ENCODE measurements around the gene LDLRAP1. TPM values are rescaled to one million over a fixed set of nuclear protein-coding genes. Genes with fewer than 3 reads are reported as not detected.

The LDLRAP1 gene
- total RNA-seq, 1 donor from 2014 or later = 20.7 TPM

DNA sequence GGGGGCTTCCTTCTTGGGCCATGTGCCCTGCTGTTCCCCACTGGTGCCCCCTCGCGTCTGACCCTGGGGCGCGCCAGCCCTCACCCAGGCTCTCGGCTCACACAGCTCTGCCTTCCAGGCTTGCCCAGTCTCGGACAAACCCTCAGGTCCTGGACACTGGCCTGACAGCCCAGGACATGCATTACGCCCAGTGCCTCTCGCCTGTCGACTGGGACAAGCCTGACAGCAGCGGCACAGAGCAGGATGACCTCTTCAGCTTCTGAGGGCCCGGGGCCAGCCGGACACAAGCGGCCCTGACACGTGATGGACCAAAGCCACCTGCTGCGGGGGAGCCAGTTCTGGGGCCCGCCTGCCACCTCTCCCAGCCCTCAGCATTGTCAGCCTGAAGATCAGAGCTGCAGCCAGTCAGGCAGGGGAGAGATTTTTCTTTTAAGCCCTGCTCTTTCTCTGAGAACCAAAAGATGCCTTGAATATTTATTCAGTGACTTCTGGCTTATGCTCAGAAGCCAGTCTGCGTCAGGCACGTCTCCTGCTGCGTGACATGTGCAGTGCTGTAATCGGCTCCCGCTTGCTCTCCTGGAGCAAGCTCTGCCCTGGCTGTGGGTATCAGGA, 23.4 kb downstream of the LDLRAP1 start:
- DNase-seq (ENCODE audit: extremely low spot score, unreplicated experiment) = no peak
- Mint-ChIP-seq H3K9me3 (no peaks in the 10 kb centered on the region), H3K4me1 (ENCODE audit: unreplicated experiment) (peaks cover 40% of the 10 kb centered on the region), H3K36me3 (no peaks in the 10 kb centered on the region), H3K4me3 (peak overlapping the region; percentile 22), H3K27ac (peak overlapping the region; percentile 40), H3K27me3 (no peaks in the 10 kb centered on the region)
- TF ChIP-seq, protein P1, sequence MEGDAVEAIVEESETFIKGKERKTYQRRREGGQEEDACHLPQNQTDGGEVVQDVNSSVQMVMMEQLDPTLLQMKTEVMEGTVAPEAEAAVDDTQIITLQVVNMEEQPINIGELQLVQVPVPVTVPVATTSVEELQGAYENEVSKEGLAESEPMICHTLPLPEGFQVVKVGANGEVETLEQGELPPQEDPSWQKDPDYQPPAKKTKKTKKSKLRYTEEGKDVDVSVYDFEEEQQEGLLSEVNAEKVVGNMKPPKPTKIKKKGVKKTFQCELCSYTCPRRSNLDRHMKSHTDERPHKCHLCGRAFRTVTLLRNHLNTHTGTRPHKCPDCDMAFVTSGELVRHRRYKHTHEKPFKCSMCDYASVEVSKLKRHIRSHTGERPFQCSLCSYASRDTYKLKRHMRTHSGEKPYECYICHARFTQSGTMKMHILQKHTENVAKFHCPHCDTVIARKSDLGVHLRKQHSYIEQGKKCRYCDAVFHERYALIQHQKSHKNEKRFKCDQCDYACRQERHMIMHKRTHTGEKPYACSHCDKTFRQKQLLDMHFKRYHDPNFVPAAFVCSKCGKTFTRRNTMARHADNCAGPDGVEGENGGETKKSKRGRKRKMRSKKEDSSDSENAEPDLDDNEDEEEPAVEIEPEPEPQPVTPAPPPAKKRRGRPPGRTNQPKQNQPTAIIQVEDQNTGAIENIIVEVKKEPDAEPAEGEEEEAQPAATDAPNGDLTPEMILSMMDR (conservative IDR thresholded peaks at IDR 0.05) = peak; percentile 45

DNA sequence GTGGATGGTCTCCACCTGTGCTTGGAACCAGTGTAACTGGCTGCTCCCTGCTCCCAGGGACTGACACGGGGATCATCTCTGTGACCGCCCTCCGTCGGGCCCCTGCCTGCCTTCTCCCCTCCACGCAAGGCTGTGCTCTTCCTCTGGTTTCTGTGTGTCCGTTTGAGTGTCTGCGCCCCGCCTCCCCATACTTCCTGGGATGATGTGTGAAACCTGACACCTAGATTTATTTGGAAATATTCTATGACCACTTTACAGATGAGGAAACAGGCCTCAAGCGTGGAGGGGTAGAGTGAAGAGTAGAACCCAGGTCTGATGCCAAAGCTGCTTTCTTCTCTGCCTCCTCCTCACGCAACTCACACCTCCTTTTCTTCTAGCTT, 24.3 kb downstream of the LDLRAP1 start:
- no peaks in the 10 kb centered on the region for H3K36me3 Mint-ChIP-seq
- TF ChIP-seq, protein P1 (conservative IDR thresholded peaks at IDR 0.05) = no peak
- no peak for DNase-seq (ENCODE audit: extremely low spot score, unreplicated experiment)
- H3K4me3 Mint-ChIP-seq = peak overlapping the region; percentile 69
- peak overlapping the region; percentile 72 for H3K27ac Mint-ChIP-seq
- H3K27me3 Mint-ChIP-seq = peaks cover 2% of the 10 kb centered on the region
- no peaks in the 10 kb centered on the region for H3K9me3 Mint-ChIP-seq
- H3K4me1 Mint-ChIP-seq (ENCODE audit: unreplicated experiment) = peaks cover 39% of the 10 kb centered on the region

DNA sequence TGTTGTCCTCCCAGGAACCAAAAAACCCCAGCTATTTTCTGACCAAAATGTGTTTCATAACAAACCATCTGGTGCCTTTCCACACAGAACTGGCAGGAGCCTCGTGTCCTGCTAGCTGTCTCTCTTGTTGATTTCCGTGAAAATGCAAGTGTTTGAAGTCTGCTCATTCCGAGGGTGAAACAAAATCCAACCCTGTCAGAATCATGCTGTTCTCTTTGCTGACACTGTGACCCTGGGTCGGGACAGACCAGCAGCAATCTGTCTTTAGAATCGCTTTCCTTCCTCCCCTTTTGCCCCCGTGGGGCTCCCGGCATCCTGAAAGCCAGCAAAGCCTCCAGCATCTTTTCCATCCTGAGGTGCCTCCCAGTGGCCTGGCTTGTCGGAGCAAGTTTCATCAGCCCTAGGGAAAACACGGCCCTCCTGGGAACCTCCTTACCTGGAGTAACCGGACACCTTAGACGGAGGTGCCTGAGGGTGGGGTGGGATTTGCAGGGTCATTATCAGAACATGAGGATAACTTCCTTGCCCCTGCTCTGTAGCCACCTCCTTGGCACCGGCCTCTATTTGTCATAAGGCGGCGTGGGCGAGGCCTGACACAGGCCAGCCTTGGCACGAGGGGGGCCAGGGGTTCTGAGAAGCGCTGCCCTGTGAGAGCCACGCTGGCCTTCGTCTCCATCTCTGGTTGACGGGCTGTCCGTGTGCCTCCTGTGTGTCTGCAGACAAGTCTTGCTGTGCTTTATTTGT, 24.9 kb downstream of the LDLRAP1 start:
- Mint-ChIP-seq H3K36me3 (no peaks in the 10 kb centered on the region), H3K4me3 (peak overlapping the region; percentile 69), H3K27me3 (peaks cover 4% of the 10 kb centered on the region), H3K9me3 (no peaks in the 10 kb centered on the region), H3K4me1 (ENCODE audit: unreplicated experiment) (peaks cover 41% of the 10 kb centered on the region), H3K27ac (peak overlapping the region; percentile 72)
- no peak for DNase-seq (ENCODE audit: extremely low spot score, unreplicated experiment)
- TF ChIP-seq, protein P1 (conservative IDR thresholded peaks at IDR 0.05) = peak; percentile 31

DNA sequence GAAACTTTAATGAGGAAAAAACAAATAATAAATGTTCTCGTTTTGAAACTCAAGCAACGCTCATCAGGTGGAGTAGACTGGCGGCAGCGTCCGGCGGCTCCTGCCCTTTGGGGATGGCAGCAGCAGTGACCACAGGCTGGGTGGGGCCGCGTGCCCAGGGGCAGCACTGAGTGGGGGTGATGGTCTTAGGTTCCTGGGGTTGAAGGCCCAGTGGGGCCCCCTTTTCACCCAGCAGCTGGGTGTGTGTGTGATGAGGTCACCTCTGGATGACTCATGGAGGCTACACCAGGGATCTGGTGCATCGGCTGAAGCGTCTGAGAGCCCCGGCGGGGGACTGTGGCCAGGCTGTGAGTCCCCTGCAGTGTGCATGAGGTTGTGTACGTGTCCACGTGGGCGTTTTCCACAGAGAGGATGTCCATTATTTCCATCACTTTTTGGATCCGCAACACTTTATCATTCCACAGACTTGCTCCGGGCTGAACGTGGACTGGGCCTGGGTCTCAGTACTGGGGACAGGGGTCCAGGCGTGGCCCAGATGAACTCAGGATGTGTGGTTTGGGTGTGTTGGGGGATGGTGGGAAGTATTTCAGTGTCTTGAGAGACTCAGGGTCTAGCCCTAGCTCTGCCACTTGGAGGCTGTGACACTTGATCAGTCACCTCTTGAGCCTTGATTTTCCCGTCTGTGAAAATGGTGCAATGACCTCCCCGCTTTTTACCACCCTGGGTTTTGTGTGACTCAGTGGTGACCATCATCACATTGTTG, 25.6 kb downstream of the LDLRAP1 start:
- no peaks in the 10 kb centered on the region for H3K36me3 Mint-ChIP-seq
- TF ChIP-seq, protein P1 (conservative IDR thresholded peaks at IDR 0.05) = no peak
- H3K27me3 Mint-ChIP-seq = peaks cover 4% of the 10 kb centered on the region
- peak overlapping the region; percentile 72 for H3K27ac Mint-ChIP-seq
- H3K4me3 Mint-ChIP-seq = peak overlapping the region; percentile 69
- peaks cover 41% of the 10 kb centered on the region for H3K4me1 Mint-ChIP-seq (ENCODE audit: unreplicated experiment)
- H3K9me3 Mint-ChIP-seq = no peaks in the 10 kb centered on the region
- no peak for DNase-seq (ENCODE audit: extremely low spot score, unreplicated experiment)

DNA sequence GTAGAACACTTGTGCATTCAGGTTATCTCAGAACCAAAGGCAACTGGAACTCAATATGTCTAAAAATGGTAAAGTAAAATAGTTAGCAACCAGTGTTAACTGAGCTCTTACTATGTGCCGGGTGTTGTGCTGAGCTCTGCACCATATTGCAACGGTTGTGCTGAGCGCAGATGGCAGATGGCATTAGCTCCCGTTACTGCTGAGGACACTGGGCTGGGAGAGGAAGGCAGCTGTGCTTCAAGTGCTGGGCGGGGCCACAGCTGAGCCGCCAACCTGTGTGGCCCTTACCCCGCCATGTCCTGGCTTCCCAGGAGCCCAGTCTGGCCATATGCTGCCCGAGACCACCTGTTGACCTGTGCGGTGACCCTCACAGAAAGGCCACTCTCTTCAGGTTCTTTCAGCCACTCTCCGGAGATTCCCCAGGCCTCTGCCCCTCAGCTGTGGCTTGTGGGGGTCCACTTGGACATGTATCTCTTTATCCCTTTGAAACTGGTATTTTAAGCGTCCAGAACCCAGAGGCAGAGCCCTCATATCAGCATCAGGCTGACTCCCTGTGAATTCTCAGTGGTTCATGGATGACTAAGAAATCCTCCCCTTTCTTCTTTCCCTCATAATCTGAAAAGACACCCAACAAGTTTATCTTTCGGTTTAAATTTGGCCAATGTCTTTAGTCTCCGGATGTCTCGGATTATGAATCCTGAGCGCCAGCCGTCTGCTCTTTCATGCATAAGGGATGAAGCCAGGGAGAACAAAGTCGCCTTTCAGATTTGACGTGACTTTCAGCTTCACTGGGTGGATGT, 26.4 kb downstream of the LDLRAP1 start:
- H3K9me3 Mint-ChIP-seq = no peaks in the 10 kb centered on the region
- TF ChIP-seq, protein P1 (conservative IDR thresholded peaks at IDR 0.05) = no peak
- DNase-seq (ENCODE audit: extremely low spot score, unreplicated experiment) = no peak
- H3K27me3 Mint-ChIP-seq = peaks cover 4% of the 10 kb centered on the region
- H3K36me3 Mint-ChIP-seq = no peaks in the 10 kb centered on the region
- peaks cover 40% of the 10 kb centered on the region for H3K4me1 Mint-ChIP-seq (ENCODE audit: unreplicated experiment)
- no peak overlapping the region for H3K27ac Mint-ChIP-seq
- no peak overlapping the region for H3K4me3 Mint-ChIP-seq

Measured in type B pancreatic cell (in vitro differentiated cells).